HTERT RPE-1 (cell line): ENCODE results near the gene GALNT2.

ENCODE experiments used
- in situ Hi-C: fragments of 300-500 bp; cut with MboI; formaldehyde crosslinking; loops from 4 replicates; pipeline ENCODE4 v1.14.3; 2020; ENCODE audit warnings: low sequenced_read_pairs

GALNT2 gene

GRCh38 chr1:230090194-230090711 lies 23.2 kb downstream of the GALNT2 start:
- in situ Hi-C loops, result no loop called here

- in situ Hi-C loops, result no loop called here
These were observed 24.6 kb downstream of the GALNT2 start for GRCh38 chr1:230091473-230092231.

DNA sequence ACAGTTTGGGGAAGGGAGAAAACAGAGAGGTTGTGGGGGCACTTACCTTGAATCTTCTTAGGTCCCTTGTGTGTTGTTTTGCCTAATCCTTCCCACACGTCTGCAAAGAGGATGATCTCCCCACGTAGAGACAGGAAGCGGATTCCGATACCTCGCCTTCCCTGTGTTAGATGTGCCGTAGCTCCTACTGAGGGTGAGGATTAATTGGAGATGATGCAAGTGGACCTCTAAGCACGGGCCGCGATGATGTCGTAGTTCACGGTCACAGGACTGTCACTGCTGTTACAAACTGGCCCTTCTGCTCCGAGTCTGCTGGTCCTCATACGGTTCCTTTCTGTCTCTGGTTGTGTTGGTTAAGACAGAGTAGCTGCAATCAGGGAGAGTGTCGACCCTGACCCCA lies 27.7 kb downstream of the GALNT2 start:
- in situ Hi-C loops, result no loop called here

- in situ Hi-C loops, result no loop called here
These were observed 28.9 kb downstream of the GALNT2 start for GRCh38 chr1:230095938-230096337.

- in situ Hi-C loops, result no loop called here
These were observed 30.3 kb downstream of the GALNT2 start for GRCh38 chr1:230097370-230097769.

DNA sequence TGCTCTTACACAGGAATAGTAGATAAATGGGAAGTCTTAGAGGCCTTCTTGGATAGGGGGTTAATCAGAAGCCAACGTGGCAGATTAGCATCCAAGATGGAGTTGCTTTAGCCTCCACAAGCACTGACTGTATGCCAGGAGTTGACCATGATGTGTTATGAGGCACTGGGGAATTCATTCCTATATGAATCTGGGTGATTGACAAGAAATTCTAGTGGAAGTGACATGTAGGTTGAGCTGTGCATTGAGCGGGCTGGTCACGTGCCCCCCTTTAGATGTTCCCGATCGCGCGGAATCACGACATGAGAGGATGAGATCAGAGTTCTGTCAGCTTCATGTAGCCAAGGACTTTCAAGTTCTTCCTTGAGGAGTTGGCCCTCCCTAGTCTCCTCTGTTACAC lies 31.7 kb downstream of the GALNT2 start:
- in situ Hi-C loops, result no loop called here

- in situ Hi-C loops, result no loop called here
These were observed 32.4 kb downstream of the GALNT2 start for GRCh38 chr1:230099465-230099864.

- in situ Hi-C loops, result no loop called here
These were observed 33.9 kb downstream of the GALNT2 start for GRCh38 chr1:230100932-230101331.

GRCh38 chr1:230101556-230101955 lies 34.5 kb downstream of the GALNT2 start:
- in situ Hi-C loops, result no loop called here

GRCh38 chr1:230102046-230102445 lies 35.0 kb downstream of the GALNT2 start:
- in situ Hi-C loops, result no loop called here

GRCh38 chr1:230102472-230102871 lies 35.4 kb downstream of the GALNT2 start:
- in situ Hi-C loops, result no loop called here

- in situ Hi-C loops, result no loop called here
These were observed 36.5 kb downstream of the GALNT2 start for GRCh38 chr1:230103306-230104173.

DNA sequence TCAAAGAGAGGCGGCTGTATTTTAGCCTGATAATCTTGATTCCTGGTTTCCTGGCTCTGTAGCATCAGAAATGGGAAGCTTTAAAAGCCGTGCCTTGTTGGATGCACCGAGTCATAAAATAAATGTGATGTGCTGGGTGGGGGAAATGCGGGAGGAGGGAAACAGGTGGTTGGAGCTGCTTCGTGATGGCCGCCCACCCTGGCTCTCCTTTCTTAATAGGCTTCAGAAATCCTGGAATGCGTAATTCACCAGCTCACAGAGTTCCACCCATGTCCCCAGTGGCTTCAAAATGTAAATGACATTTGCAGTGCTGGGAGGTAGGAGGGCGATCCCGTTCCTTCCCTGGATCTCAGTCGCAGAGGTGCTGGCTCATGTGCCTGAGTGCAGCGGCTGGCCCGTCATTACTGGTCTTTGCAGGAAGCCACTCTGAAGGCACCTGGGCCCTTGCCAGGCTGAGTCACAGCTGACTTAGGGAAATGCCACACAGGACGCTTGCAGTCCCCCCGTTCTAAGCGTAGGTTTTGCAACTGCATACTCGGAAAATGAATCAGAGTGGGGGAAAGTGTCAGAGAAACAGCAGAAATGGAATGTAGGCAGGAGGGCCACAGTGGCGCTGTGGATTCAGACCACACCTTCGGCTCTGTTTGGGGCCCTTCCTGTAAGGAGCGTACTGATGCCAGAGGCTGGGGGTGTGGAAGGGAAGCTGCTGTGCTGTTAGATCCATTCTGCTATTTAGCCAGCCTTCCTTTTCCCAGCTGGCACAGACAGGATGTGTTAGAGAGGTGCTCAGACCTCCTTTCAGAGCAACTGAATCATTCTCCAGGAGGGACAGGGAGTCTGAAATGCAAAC lies 37.6 kb downstream of the GALNT2 start:
- in situ Hi-C loops, result no loop called here

DNA sequence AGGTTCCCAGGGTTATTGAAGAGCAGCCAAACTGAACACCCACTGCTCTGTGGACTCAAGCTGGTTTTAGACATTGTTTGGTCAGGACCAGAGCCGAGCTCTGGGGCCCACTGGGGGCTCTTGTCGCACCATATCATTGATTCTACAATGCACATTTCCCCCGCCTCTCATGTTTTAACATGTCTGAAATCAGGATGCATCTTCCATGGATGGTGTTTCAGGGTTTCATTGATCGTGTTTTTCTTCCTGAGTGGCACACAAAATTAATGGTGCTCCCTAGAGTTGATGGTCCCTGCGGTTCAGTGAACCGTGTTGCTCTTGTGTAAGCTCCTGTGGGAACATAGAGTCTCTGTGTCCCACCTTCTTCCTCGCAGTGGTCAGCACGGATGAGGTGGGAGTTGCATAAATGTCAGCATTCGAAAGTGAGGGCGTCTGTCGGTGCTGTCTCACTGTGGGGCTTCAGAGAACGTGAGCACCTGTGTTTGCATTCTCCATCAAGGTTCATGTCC lies 38.3 kb downstream of the GALNT2 start:
- in situ Hi-C loops, result no loop called here

GRCh38 chr1:230105754-230106625 lies 39.0 kb downstream of the GALNT2 start:
- in situ Hi-C loops, result no loop called here

DNA sequence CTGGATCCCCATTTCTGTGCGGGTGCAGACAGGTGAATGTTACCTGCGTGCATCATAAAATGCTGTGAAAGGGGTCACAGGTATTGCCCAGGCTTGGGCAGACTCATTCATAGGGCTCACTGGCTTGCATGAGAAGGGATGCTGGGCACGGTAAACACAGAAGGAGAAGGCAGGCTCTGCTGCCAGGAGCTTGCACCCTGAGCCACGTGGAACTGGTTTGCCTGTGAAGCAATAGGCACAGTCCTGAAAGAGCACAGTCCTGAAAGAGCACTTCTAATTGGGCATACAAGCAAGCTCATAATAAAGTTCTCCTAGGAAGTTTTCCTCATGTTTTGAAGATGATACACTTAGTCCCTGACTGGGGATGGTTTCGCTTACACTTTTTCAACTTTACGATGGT lies 40.9 kb downstream of the GALNT2 start:
- in situ Hi-C loops, result no loop called here

- in situ Hi-C loops, result no loop called here
These were observed 41.5 kb downstream of the GALNT2 start for GRCh38 chr1:230108580-230108979.

DNA sequence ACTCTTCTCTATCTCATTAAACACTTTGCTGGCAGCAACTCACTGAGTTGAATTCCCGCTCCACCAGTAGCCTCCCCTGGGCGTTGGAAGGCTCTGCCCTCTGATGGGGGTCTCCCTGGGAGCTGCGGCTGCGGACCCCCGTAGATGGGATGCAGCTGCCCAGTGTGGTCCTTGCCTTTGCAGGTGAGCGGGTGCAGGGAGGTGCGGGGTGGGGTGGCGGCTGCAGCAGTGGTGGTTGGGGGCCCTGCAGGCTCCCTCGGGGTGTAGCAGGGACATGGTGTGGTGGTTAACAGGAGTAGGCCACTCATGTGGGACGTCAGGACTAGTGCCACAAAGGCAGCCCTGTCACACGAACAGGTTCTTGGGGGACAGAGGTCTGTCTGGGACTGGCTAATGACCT lies 42.0 kb downstream of the GALNT2 start:
- in situ Hi-C loops, result no loop called here

DNA sequence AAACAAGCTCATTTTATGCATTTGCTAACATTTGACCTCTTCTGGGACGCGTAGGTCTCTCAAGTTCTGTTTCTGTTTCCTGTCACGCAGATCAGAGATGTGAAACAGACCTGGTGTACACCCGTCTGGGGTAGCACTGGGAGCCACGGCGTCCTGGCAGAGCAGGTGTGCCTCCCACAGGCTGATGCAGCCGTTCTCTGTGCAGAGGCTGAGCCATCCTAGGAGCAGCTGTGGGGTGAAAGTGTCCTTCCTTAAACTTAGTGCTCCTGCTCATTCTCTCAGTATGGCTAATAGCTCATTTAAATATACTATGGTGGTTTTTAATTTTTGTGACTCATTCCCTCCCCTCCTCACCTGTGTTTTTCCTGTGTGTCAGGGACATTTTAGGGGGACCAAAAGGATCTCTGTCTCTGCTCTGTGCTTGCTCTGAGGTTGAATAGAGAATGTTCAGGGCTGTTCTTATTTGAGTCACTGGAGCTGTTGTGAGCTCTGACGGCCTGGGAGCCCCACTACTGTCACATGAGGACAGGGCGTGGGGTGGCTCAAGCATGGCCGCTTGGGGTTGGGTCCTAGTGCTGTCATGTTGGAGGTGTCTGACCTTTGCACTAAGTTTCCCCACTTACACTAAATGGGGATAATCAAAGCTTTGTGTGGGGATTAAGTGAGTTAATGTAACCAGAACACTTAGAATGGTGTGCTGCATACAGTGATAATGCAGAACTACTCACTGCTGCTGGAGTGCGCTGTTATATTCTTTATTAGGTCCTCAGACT lies 43.0 kb downstream of the GALNT2 start:
- in situ Hi-C loops, result no loop called here
